Measurements from ENCODE around the gene AKAP17A.
"Not testable (repeated sequence)": the region's sequence is repeated elsewhere in the genome, so short reads cannot be mapped to it uniquely, and the experiment has no call there.

AKAP17A gene, protein sequence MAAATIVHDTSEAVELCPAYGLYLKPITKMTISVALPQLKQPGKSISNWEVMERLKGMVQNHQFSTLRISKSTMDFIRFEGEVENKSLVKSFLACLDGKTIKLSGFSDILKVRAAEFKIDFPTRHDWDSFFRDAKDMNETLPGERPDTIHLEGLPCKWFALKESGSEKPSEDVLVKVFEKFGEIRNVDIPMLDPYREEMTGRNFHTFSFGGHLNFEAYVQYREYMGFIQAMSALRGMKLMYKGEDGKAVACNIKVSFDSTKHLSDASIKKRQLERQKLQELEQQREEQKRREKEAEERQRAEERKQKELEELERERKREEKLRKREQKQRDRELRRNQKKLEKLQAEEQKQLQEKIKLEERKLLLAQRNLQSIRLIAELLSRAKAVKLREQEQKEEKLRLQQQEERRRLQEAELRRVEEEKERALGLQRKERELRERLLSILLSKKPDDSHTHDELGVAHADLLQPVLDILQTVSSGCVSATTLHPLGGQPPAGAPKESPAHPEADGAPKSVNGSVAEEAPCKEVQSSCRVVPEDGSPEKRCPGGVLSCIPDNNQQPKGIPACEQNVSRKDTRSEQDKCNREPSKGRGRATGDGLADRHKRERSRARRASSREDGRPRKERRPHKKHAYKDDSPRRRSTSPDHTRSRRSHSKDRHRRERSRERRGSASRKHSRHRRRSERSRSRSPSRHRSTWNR

DNA sequence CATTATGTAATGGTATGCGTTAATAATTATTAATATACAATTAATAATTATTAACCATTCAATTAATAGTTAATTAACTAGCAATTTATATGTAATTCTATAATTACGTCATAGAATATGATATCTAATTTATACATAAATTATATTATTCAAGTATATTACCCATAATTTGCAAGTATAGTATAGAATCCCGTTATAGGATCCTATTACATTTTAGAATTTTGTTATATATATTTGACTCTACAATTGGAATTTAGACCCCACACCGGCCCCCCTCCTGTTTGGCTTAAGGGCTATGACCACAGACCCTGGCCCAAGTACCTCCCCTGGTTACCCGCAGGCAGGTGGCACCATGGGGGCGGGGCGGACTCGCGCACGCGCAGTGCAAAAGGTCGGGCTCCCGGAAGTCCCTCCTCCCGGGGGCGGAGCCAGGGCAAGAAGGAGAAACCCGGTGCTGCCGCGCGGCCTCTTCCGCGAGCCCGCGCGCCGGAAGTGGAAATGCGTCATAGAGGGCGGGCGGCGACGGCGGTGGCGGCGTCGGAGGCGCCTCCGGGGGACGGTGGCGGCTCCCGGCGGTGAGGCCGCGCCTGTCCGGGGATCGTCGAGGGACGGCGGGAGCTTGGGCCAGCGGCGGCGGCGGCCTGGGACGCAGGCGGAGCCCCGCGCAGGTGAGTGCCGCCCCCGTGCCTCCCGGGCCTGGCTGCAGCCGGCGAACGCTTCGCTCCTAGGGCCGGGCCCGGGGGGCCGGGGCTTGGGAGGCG lies at the start of gene AKAP17A:
AKAP17A (plus strand) TSS at position 503 of the 761 bp plus-strand sequence. CDS start 1,859 bp downstream, outside the sequence.
- peak; percentile 82 to 92 for DNase-seq

DNA sequence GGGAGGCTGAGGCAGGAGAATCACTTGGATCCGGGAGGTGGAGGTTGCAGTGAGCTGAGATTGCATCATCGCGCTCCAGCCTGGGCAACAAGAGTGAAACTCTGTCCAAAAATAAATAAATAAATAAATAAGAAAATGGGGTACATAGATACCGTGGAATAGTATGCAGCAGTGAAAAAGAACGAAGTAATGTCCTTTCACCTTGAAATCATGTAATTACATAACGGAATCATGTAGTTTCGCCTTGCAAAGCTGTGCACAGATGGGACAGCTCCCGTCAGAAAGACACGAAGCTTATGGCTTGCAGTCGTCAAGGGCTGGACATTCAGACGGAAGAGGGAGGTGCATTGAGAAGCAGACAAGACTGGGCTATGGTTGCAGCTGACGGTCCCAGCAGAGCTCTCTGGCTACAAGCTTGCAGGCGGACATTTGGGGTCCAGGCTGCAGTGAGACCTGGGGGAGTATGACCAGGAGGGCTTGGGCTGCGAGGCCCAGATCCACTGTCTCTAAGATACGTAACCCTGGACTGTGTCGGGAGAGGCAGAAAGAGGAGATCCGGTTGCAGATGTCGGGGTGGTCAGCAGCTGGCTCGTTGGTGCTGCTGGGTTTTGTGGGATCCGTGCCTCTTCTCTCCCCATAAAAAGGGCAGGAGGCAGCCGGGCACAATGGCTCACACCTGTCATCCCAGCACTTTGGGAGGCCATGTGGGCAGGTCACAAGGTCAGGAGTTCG lies 48.2 kb upstream of the AKAP17A start:
- DNase-seq, result no peak

DNA sequence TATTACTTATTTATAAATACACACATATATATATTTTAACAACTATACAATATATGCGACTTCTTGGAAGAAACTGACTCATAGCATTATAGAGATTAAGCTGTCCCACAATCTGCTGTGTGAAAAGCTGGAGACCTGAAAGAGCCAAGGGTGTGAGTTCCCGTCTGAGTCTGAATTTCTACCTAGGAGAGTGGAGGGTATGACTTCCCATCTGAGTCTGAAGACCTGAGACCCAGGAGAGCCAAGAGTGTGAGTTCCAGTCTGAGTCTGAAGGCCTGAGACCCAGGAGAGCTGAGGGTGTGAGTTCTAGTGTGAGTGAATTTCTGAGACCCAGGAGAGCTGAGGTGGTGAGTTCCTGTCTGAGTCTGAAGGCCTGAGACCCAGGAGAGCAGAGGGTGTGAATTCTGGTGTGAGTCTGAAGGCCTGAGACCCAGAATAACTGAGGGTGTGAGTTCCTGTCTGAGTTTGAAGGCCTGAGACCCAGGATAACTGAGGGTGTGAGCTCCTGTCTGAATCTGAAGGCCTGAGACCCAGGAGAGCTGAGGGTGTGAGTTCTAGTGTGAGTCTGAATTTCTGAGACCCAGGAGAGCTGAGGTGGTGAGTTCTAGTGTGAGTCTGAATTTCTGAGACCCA lies 45.5 kb upstream of the AKAP17A start:
- DNase-seq, result no peak

DNA sequence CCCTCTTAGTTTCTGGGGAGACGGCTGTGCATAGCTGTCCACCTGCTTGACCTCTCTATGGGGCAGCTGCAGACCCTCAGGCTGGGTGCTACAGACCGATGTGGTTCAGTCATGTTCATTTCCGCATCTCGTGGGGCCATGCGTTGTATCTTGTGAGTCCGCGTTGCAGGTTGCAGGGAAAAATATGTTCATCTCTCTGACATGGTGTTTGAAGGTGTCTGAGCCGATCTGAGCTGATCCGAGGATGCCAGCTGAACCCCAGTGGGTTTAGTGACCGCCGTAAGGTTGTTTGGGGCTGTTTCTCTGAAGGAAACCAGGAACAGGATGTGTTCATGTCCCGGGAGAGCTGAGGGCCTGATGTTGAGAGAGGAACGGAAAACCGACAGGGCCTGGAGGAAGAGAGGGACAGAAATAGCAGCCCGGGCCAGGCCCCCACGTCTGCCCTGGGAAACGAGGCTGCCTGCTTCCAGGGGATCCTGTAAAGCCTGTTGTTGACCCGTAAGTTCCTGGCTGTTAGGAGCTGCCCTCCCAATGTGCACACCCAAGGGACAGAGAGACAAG lies 44.6 kb upstream of the AKAP17A start:
- no peak for DNase-seq

DNA sequence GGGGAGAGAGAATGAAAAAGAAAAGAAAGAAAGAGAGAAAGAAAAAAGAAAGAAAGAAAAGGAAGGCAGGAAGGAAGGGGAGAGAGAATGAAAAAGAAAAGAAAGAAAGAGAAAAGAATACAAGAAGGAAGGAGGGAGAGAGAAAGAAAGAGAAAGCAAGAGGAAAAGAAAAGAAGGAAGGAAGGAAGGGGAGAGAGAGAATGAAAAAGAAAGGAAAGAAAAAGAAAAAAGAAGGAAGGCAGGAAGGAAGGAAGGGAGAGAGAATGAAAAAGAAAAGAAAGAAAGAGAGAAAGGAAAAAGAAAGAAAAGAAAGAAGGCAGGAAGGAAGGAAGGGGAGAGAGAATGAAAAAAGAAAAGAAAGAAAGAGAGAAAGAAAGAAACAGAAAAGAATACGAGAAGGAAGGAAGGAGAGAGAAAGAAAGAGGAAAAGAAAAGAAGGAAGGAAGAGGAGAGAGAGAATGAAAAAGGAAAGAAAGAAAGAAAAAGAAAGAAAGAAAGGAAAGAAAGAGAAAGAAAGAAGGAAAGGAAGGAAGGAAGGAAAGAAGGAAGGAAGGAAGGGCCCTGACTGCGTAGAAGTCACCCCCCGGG lies 39.4 kb upstream of the AKAP17A start:
- no peak for DNase-seq

DNA sequence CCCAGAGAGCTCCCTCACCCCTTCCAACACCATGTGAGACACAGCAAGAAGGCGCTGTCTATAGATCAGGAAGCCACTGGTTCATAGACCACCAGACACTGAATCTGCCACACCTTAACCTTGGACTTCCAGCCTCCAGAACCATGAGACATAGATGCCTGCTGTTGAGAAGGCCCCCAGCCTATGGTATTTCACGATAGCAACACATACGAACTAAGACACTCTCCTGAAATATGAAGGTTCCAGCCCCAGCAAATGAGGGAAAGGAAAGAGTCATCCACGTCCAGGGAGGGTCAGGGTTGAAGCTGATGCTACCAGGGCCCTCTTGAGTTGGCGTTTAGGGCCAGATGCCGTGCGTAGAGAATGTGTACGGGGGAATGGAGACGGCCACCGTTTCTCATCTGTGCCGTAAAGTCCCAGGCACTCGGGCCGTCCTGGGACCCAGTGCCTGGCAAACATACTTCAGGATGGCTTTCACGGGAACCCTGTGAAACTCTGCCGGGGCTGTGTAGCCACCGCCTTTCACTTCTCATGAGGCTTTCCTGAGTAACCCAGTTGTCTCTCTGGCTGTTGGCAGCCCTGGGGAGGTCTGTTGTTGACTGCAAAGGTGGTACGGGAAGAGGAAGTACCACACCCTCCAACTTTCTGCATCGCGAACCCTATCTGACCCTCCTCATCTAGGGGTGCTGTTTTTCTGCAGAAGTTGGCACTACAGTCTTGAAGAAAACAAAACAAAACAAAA lies 36.8 kb upstream of the AKAP17A start:
- no peak for DNase-seq

DNA sequence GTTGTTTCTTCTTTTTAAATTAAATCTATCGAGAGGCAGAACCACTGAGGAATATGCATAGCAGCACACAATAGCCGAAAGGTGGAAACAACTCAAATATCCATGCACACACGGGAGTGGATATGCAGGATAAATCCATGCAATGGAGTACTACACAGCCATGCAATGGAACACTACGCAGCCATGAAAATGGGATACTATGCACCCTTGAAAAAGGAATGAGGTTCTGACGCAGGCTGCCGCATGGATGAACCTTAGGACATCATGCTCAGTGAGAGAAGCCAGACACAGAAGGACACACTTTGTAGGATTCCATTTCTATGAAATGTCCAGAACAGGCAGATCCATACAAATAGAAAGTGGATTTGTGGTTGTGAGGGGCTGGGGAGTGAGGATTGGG lies 36.0 kb upstream of the AKAP17A start:
- no peak for DNase-seq

DNA sequence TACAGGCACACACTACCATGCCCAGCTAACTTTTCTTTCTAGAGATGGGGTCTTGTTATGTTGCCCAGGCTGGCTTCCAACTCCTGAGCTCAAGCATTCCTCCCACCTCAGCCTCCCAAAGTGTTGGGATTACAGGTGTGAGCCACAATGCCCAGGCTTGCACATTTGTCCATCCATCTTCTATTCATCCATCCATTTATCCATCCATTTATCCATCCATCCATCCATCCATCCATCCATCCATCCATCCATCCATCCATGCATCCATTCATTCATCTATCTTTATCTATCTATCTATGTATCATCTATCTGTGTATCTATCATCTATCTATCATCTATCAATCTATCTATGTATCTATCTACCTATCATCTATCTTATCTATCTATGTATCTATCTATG lies 34.0 kb upstream of the AKAP17A start:
- not testable (repeated sequence) for DNase-seq

DNA sequence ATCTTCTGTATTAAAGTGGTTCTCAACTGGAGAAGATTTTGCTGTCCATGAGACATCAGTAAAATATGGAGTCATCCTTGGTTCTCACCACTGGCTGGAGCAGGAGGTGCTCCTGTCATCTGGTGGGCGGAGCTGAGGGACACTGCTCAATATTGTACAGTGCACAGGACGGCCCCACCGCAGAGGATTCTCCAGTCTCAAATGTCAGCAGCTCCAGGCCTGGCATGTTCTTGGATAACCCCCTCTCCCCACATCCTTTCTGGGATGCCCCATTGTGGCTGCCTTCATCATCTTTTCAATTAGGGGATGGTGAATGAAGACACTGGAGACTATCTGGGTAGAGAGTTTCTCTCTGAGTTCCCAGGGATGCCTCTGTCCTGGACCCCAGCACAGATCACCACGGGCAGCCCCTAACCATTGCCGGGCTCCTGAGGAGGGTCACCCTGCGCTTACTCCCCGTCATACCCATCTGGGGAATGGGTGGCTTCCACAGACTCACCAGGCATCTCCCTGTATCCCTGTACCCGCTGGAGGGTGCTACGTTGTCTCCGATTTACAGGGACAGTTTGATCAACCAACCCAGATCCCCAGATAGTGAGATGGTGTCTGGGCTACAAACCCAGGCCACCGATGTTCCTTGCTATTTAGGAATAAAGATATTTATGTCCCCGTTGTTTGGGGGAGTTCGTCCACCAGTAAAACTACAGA lies 32.5 kb upstream of the AKAP17A start:
- no peak for DNase-seq

DNA sequence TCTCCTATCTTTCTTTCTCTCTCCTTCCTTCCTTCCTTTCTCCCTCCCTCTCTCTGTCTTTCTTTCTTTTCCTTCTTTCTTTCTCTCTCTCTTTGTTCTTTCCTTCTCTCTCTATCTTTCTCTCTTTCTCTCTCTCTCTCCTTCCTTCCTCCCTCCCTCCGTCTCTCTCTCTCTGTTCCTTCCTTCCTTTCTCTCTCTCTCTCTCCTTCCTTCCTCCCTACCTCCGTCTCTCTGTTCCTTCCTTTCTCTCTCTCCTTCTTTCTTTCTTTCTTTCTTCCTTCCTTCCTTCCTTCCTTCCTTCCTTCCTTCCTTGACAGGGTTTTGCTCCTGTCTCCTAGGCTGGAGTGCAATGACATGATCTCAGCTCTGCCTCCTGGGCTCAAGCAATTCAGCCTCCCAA lies 30.2 kb upstream of the AKAP17A start:
- DNase-seq, result no peak

DNA sequence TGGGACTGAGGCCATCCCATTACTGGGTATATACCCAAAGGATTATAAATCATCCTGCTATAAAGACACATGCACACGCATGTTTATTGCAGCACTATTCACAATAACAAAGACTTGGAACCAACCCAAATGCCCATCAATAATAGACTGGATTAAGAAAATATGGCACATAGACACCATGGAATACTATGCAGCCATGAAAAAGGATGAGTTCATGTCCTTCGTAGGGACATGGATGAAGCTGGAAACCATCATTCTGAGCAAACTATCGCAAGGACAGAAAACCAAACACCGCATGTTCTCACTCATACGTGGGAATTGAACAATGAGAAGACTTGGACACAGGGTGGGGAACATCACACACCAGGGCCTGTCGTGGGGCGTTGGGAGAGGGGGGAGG lies 27.3 kb upstream of the AKAP17A start:
- DNase-seq, result not testable (repeated sequence)

DNA sequence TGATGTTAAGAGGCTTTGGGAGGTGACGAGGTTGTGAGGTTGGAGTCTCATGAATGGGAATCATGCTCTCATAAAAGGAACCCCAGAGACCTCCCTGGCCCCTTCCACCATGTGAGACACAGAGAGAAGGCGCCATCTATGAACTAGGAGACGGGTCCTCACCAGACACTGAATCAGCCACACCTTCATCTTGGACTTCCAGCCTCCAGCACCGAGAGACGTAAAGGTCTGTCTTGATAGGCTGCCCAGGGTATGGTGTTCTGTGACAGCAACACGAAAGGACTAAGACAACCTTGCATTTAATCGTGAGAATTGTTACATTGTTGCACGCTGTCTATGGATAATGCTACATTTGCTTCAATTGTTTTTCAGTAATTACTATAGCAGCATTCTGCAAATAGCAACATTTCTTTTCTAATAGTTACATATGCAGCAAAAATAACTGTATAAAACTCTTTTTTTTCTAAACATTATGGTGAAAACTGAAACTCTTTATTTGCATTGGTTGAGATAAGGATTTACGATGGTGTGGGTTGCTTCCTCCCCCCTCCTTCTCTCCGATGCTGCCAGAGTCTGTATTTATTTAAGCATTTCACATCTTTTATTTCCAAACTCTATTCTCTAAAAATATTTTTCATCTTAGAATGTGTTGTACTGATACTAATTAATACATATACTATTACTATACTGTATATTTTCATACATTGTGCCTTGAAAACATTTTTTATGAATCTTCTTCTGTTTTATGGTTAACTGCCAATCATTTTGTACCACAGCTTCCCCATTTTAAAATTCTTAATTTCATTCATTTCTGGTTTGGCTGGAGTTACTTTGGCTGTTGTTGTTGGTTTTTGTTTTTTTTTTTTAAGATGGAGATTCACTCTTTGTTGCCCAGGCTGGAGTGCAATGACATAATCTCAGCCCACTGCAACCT lies 26.4 kb upstream of the AKAP17A start:
- no peak for DNase-seq

DNA sequence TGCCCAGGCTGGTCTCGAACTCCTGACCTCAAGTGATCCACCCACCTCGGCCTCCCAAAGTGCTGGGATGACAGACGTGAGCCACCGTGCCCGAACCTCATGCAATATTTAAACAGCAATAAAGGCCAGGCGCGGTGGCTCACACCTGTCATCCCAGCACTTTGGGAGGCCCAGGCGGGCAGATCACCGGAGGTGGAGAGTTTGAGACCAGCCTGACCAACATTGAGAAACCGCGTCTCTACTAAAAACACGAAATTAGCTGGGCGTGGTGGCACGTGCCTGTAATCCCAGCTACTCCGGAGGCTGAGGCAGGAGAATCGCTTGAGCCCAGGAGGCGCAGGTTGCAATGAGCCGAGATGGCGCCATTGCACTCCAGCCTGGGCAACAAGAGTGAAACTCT lies 17.2 kb upstream of the AKAP17A start:
- DNase-seq, result not testable (repeated sequence)

DNA sequence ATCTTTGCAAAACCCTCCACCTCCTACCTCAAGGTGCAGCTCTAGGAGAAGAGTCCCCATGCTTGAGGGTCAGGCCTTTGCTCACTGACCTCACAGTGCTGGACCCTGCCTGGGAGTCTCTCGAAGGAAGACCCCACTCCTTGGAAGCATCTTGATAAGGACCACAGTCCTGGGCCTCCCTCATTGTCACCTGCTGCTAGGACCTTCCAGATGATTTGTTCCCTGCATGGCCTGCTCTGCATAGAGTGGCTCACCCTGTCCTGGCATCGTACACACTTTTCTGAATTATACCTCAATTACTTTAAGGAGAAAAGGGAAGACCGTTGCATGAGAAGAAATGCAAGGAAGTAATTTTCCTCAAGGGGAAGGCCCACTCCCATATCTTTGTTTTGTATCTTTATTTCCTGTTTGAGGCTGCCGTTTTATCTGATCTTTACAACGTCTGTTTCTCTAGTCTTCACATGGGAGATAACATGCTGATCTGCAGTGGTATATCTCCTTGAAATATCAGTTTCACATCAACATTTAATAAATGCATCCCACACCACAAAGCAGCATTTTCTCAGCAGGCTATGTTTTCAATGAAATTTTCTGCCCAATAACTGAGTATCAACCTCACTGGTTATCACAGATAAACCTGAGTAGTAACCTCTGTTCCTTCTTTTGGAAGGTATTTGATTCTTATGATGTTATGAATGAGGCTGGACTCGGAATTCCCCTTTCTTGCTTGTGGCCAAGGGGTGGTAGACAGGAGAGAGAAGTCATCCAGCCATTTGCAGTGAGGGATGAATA lies 15.0 kb upstream of the AKAP17A start:
- DNase-seq, result no peak

DNA sequence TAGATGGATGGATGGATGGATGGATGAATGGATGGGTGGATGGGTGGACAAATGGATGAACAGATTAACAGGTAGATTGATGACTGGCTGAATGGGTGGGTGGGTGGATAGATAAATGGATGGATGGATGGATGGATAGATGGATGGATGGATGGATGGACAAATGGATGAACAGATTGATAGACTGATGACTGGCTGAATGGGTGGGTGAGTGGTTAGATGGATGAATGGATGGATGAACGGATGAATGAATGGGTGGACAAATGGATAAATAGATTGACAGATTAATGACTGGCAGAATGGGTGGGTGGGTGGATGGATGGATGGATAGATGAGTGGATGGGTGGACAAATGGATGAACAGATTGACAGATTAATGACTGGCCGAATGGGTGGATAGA lies 13.6 kb upstream of the AKAP17A start:
- no peak for DNase-seq

DNA sequence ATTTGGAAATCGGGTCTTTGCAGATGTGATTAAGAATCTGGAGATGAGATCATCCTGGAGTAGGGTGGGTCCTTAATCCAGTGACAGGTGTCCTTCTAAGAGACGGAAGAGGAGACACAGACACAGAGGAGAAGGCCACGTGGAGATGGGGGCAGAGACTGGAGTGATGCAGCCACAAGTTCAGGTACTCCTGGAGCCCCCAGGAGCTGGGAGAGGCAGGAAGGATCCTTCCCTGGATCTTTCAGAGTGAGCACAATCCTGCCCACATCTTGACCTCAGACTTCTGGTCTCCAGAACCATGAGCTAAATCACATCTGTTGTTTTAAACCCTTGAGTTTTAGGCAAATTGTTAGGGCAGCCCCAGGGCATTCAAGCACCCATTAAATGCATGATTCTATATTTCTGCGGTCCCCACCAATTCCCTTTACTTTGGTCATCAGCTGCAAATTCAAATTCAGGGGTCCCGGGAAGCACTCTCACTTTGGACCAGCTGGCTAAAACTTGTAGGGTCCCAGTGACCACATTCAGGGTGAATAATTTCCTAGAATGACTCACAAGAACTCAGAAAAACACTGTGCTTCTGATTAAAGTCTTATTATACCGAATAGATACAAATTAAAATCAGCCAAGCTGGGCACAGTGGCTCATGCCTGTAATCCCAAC lies 12.8 kb upstream of the AKAP17A start:
- DNase-seq, result no peak

DNA sequence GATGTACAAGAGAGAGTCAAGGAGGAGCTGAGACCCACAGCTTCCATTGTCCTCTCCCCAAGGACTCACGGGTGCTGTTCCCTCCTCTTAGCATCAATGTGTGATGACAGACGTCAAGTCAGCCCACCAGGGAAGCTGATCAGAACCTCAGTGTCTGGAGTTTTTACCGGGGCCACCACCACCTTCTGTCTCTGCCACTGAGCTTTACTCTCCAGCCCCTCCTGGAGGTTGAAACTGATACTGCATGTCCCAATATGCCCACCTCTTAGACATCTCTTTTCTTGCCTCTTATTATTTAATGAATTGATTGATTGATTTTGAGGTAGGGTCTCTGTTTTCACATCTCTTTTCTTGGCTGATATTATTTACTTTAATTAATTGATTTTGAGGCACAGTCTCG lies 10.3 kb upstream of the AKAP17A start:
- peak; percentile 34 to 48 for DNase-seq
